K562 (cell line): ENCODE results near the gene EYA2. TPM values are rescaled to one million over a fixed set of nuclear protein-coding genes. Genes with fewer than 3 reads are reported as not detected.

ENCODE experiments used
- ATAC-seq: fragments of 200-7000 bp; cut with Tn5 transposase; 3 replicates; pipeline ENCODE4 v1.9.1; 2020; ENCODE audit warnings: moderate library complexity
- BruUV-seq: library from RNA; stranded (reverse); fragments of 400-500 nt; replicated peaks from 2 replicates; lab custom pipeline; 2021; lab: Mats Ljungman, UMichigan
- CTCF ChIA-PET: fragments of 300-600 bp; formaldehyde crosslinking; extraction: SDS; loops from one replicate; lab custom pipeline; 2021; ENCODE audit warnings: low intra/inter-chr PET ratio; lab: Yijun Ruan, JAX
- POLR2A ChIA-PET: fragments of 300-600, 350-650 bp; sonication (Branson Sonifier 250); formaldehyde crosslinking; extraction: SDS; loops from one replicate; lab custom pipeline; 2021; ENCODE audit warnings: antibody characterized with exemption, inconsistent platforms; lab: Yijun Ruan, JAX
- DNase-seq, 4 experiments: peaks; one replicate each; pipeline versions ENCODE4 v3.0.0 to v3.0.0-alpha.2; 2011 to 2018; ENCODE audit warnings: low spot score in 3 of 4, mixed read lengths in 3 of 4; ENCODE audit errors: extremely low read depth in 1 of 4
- FAIRE-seq: peaks from 2 replicates; lab custom pipeline; 2011; peaks lifted over from hg19 to GRCh38; lab: Jason Lieb, UNC
- H2AFZ ChIP-seq: 2 replicates; pipeline ENCODE4 v1.6.0; 2011; ENCODE audit warnings: low read depth, low read length, control low read depth, inconsistent platforms
- H3K27ac ChIP-seq: fragments of 200-600 bp; 3 replicates; pipeline ENCODE4 v1.8.0; 2011; ENCODE audit warnings: low read depth, mild to moderate bottlenecking, control low read depth, inconsistent platforms, low read length, moderate library complexity, mixed read lengths; ENCODE audit errors: extremely low read depth
- H3K27me3 ChIP-seq, 2 experiments: fragments of 300-600 bp in 1 of 2; 2 replicates in 1 of 2; 3 replicates in 1 of 2; pipeline versions ENCODE4 v1.6.0 to v1.8.0; 2011; ENCODE audit warnings: inconsistent platforms in 2 of 2, low read length in 2 of 2, mild to moderate bottlenecking in 1 of 2, mixed read lengths in 1 of 2, moderate library complexity in 1 of 2; ENCODE audit not compliant: control insufficient read depth in 2 of 2, insufficient read depth in 2 of 2
- H3K36me3 ChIP-seq: fragments of 300-600 bp; 3 replicates; pipeline ENCODE4 v1.8.0; 2011; ENCODE audit warnings: mild to moderate bottlenecking, low read length, inconsistent platforms; ENCODE audit not compliant: control insufficient read depth, insufficient read depth
- H3K4me1 ChIP-seq, 2 experiments: fragments of 200-600 bp in 1 of 2; replicated peaks in 1 of 2; 2 replicates in 1 of 2; 3 replicates in 1 of 2; pipeline versions ENCODE4 v1.5.1 to v1.8.0; 2011; ENCODE audit warnings: inconsistent platforms in 2 of 2, low read length in 2 of 2, mild to moderate bottlenecking in 1 of 2, mixed read lengths in 1 of 2, moderate library complexity in 1 of 2; ENCODE audit not compliant: control insufficient read depth in 2 of 2, insufficient read depth in 2 of 2
- H3K4me2 ChIP-seq: 2 replicates; pipeline ENCODE4 v1.6.1; 2011; ENCODE audit warnings: low read length, control low read depth, inconsistent platforms, mixed read lengths; ENCODE audit not compliant: insufficient read depth
- H3K4me3 ChIP-seq: fragments of 200-600 bp; sonication (generic), shearing (Covaris generic); 2 replicates; pipeline ENCODE4 v1.5.1; 2016; ENCODE audit warnings: control low read depth, inconsistent platforms
- H3K79me2 ChIP-seq: fragments of 200-600 bp; 3 replicates; pipeline ENCODE4 v1.8.0; 2011; ENCODE audit warnings: low read length, inconsistent platforms; ENCODE audit not compliant: control insufficient read depth, insufficient read depth
- H3K9ac ChIP-seq, 2 experiments: 2 replicates each; pipeline versions ENCODE4 v1.6.0 to v1.6.1; 2011; ENCODE audit warnings: low read depth in 2 of 2, low read length in 2 of 2, control low read depth in 1 of 2, inconsistent platforms in 1 of 2, mild to moderate bottlenecking in 1 of 2, mixed read lengths in 1 of 2; ENCODE audit not compliant: insufficient read depth in 1 of 2
- H3K9me1 ChIP-seq: one replicate; pipeline ENCODE4 v1.6.0; 2011; ENCODE audit warnings: inconsistent platforms, mild to moderate bottlenecking, low read length, moderate library complexity; ENCODE audit not compliant: control insufficient read depth, insufficient read depth
- H3K9me3 ChIP-seq: replicated peaks from 2 replicates; pipeline ENCODE4 v1.5.1; 2011; ENCODE audit warnings: low read depth, low read length, inconsistent platforms; ENCODE audit not compliant: control insufficient read depth, insufficient read depth
- H4K20me1 ChIP-seq: replicated peaks from 2 replicates; pipeline ENCODE4 v1.6.1; 2011; ENCODE audit warnings: low read length, inconsistent platforms, mixed read lengths; ENCODE audit not compliant: control insufficient read depth, insufficient read depth
- EWSR1 ChIP-seq: fragments of 450-650 bp; IDR thresholded peaks from 2 replicates; pipeline ENCODE4 v1.6.1; 2018; ENCODE audit warnings: borderline replicate concordance, mild to moderate bottlenecking, low read depth, moderate library complexity; ENCODE audit not compliant: partially characterized antibody
- POLR2A ChIP-seq: fragments of 450-650 bp; conservative IDR thresholded peaks from 2 replicates; pipeline ENCODE4 v1.6.1; 2016
- TCF7L2 ChIP-seq: fragments of 150-350 bp; IDR thresholded peaks from 2 replicates; pipeline ENCODE4 v1.6.1; 2016; ENCODE audit warnings: low read depth, mild to moderate bottlenecking, low read length, moderate library complexity
- ZFX ChIP-seq: sonication (generic); formaldehyde crosslinking; IDR thresholded peaks from 2 replicates; pipeline ENCODE4 v1.8.0; 2022; ENCODE audit warnings: mild to moderate bottlenecking, missing genetic modification reagents, moderate library complexity
- ZNF764 ChIP-seq: fragments of 250-450 bp; sonication (Bioruptor Pico); IDR thresholded peaks from 2 replicates; pipeline ENCODE4 v1.4.0; 2020; ENCODE audit warnings: low read depth, mild to moderate bottlenecking, moderate library complexity
- WGBS: fragments of 100-300 bp; shearing (Covaris generic); methylation state at CpG from one replicate; pipeline ENCODE4 v1.1.6; 2016; ENCODE audit warnings: low coverage, mixed read lengths; ENCODE audit not compliant: insufficient coverage; ENCODE audit errors: missing lambda C conversion rate; 5-methylcytosine and 5-hydroxymethylcytosine counted together
- in situ Hi-C: fragments of 300-500 bp; cut with MboI; formaldehyde crosslinking; loops from 4 replicates; pipeline ENCODE4 v1.15.0; 2018; ENCODE audit warnings: inconsistent platforms, mixed read lengths
- intact Hi-C: fragments of 100-400 bp; cut with micrococcal nuclease; formaldehyde crosslinking; loops from 2 replicates; pipeline ENCODE4 v1.14.2; 2022
- polyA plus RNA-seq, 8 experiments: library from polyadenylated mRNA; depleted of rRNA in 4 of 8; stranded (reverse) in 5 of 8; unstranded in 3 of 8; fragments of >200 nt; fragmentation: Nextera tagmentation in 2 of 8; fragmentation: Illumina TruSeq in 1 of 8; extraction: Ambion mirVana in 2 of 8; extraction: Trizol in 1 of 8; gene quantifications; 2 replicates each; pipeline versions ENCODE4 v1.2.1 to v1.2.3, GENCODE V29; 2011 to 2014; ENCODE audit warnings: inconsistent platforms in 1 of 8, missing spikeins in 1 of 8
- total RNA-seq, 7 experiments: library from RNA; depleted of rRNA in 6 of 7; stranded (reverse); fragments of >200 nt in 6 of 7; fragmentation: Illumina TruSeq in 2 of 7; extraction: Trizol in 2 of 7; gene quantifications; 2 replicates each; pipeline versions ENCODE4 v1.2.1 to v1.2.3, GENCODE V29; 2011 to 2021; ENCODE audit warnings: low replicate concordance in 1 of 7
- TF ChIP-seq, protein P1 (sequence below), 2 experiments: fragments of 450-650 bp; formaldehyde crosslinking in 1 of 2; IDR thresholded peaks; 2 replicates each; pipeline versions ENCODE4 v1.4.0 to v1.6.1; 2014 to 2020; ENCODE audit warnings: mild to moderate bottlenecking in 2 of 2, borderline replicate concordance in 1 of 2, low read depth in 1 of 2

Gene EYA2
- total and polyA plus RNA-seq, 9 of the 15 experiments (the other 6 are each of a cell fraction or from before 2014, with no cell fraction given), result 0.03 TPM; not detected in 8

GRCh38 chr20:47236639-47236900 is 341.9 kb downstream of the EYA2 start:
- FAIRE-seq (no peak), DNase-seq (no peak), ATAC-seq (no peak)
- H3K4me3 ChIP-seq, result no peak overlapping the region
- no TSS peak for BruUV-seq
- WGBS, result 92% methylated on average over 1 of the region's 1 CpG
- H3K9me1 ChIP-seq, result no peaks in the 10 kb centered on the region
- no peaks in the 10 kb centered on the region for H3K27me3 ChIP-seq
- 0 out of 2 replicates have a peak, but pooled peaks have one; percentile 12 for TF ChIP-seq ZFX (CRISPR knock-in tag)
- no peak for TF ChIP-seq ZNF764
- TF ChIP-seq POLR2A, result 0 out of 2 replicates have a peak, but pooled peaks have one; percentile 25
- no peak overlapping the region for H3K9ac ChIP-seq
- ChIA-PET CTCF (no interaction called here), POLR2A (interaction anchor here (0.6 to 1.6 kb wide), 4 partner anchors 10 to 678 kb away, joined by 3 to 5 read pairs (median 4); no protein-coding TSS in a partner anchor)
- peaks cover 73% of the 10 kb centered on the region for H3K79me2 ChIP-seq
- no peak overlapping the region for H2AFZ ChIP-seq
- peaks cover 10% of the 10 kb centered on the region; the same call in 1 of the 2 replicates for H4K20me1 ChIP-seq
- H3K4me1 ChIP-seq, result no peaks in the 10 kb centered on the region
- intact Hi-C loops, result no loop called here
- no peak overlapping the region for H3K4me2 ChIP-seq
- no peak overlapping the region for H3K27ac ChIP-seq
- in situ Hi-C loops, result no loop called here
- H3K9me3 ChIP-seq, result no peaks in the 10 kb centered on the region
- peaks cover 93% of the 10 kb centered on the region for H3K36me3 ChIP-seq

DNA sequence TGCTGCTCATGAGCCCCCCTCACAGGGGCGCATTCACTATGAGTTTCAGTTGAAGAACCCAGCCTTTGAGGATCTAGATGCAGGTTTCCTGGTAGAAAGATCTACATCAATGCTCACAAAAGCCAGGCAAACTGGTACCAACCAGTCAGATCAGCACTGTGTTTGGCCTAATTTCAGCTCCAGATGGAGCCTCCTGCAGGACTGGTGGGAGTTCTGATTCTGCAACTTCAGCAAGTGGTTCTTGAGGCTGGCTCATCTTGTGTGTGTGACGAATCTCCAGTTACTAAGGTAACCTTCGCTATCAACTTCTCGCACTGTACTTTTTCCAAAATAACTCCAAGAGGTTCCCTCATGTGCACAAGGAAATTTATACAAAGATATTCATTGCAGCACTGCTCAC is 343.1 kb downstream of the EYA2 start:
- Histone ChIP-seq H4K20me1 (peaks cover 14% of the 10 kb centered on the region; the same call in 1 of the 2 replicates), H3K4me1 (no peaks in the 10 kb centered on the region), H3K4me2 (no peak overlapping the region), H3K4me3 (no peak overlapping the region), H3K9me3 (no peaks in the 10 kb centered on the region), H3K9me1 (no peaks in the 10 kb centered on the region), H3K9ac (no peak overlapping the region), H3K27me3 (no peaks in the 10 kb centered on the region), H2AFZ (no peak overlapping the region), H3K36me3 (peaks cover 93% of the 10 kb centered on the region), H3K79me2 (peaks cover 72% of the 10 kb centered on the region), H3K27ac (no peak overlapping the region)
- FAIRE-seq (no peak), ATAC-seq (no peak), DNase-seq (no peak)
- WGBS, result 93% methylated on average over 4 of the region's 4 CpGs
- ChIA-PET POLR2A (no interaction called here), CTCF (no interaction called here)
- no TSS peak for BruUV-seq
- intact Hi-C loops (no loop called here), in situ Hi-C loops (no loop called here)
- TF ChIP-seq, protein P1, sequence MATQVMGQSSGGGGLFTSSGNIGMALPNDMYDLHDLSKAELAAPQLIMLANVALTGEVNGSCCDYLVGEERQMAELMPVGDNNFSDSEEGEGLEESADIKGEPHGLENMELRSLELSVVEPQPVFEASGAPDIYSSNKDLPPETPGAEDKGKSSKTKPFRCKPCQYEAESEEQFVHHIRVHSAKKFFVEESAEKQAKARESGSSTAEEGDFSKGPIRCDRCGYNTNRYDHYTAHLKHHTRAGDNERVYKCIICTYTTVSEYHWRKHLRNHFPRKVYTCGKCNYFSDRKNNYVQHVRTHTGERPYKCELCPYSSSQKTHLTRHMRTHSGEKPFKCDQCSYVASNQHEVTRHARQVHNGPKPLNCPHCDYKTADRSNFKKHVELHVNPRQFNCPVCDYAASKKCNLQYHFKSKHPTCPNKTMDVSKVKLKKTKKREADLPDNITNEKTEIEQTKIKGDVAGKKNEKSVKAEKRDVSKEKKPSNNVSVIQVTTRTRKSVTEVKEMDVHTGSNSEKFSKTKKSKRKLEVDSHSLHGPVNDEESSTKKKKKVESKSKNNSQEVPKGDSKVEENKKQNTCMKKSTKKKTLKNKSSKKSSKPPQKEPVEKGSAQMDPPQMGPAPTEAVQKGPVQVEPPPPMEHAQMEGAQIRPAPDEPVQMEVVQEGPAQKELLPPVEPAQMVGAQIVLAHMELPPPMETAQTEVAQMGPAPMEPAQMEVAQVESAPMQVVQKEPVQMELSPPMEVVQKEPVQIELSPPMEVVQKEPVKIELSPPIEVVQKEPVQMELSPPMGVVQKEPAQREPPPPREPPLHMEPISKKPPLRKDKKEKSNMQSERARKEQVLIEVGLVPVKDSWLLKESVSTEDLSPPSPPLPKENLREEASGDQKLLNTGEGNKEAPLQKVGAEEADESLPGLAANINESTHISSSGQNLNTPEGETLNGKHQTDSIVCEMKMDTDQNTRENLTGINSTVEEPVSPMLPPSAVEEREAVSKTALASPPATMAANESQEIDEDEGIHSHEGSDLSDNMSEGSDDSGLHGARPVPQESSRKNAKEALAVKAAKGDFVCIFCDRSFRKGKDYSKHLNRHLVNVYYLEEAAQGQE (IDR thresholded peaks at IDR 0.05; ENCODE audit: borderline replicate concordance), result peak; percentile 32
- TF ChIP-seq, protein P1 (CRISPR knock-in tag; IDR thresholded peaks at IDR 0.05; ENCODE audit: low read depth), result no peak
- TF ChIP-seq EWSR1 (peak; percentile 25), TCF7L2 (no peak)
